Neural cell (in vitro differentiated cells): Measurements from ENCODE around the gene DND1. TPM values are rescaled to one million over a fixed set of nuclear protein-coding genes. Genes with fewer than 3 reads are reported as not detected.

ENCODE experiments used
- H2AFZ ChIP-seq: fragments of 200-600, 300-800 bp; sonication (generic), shearing (Covaris generic); 2 replicates; pipeline ENCODE4 v1.6.0; 2014; ENCODE audit warnings: low read depth, mild to moderate bottlenecking, antibody characterized with exemption, low read length, moderate library complexity
- H3F3A ChIP-seq: fragments of 200-600 bp; shearing (Covaris generic); 2 replicates; pipeline ENCODE4 v1.6.1; 2016; ENCODE audit warnings: mild to moderate bottlenecking, moderate library complexity, mixed read lengths, antibody characterized with exemption, low read length; ENCODE audit not compliant: insufficient read depth, poor library complexity, severe bottlenecking
- H3K27ac ChIP-seq: fragments of 200-600, 300-800 bp; sonication (generic), shearing (Covaris generic); 2 replicates; pipeline ENCODE4 v1.5.1; 2014; ENCODE audit warnings: mild to moderate bottlenecking, low read length, moderate library complexity
- H3K27me3 ChIP-seq: fragments of 300-800, 200-600 bp; sonication (generic), shearing (Covaris generic); 2 replicates; pipeline ENCODE4 v1.6.0; 2014; ENCODE audit warnings: mild to moderate bottlenecking, low read depth, low read length, moderate library complexity; ENCODE audit not compliant: insufficient read depth
- H3K36me3 ChIP-seq: fragments of 300-800, 200-600 bp; sonication (generic), shearing (Covaris generic); 2 replicates; pipeline ENCODE4 v1.5.1; 2014; ENCODE audit warnings: mild to moderate bottlenecking, antibody characterized with exemption, low read length, moderate library complexity; ENCODE audit not compliant: insufficient read depth
- H3K4me2 ChIP-seq: fragments of 300-800, 200-600 bp; sonication (generic), shearing (Covaris generic); 2 replicates; pipeline ENCODE4 v1.6.0; 2014; ENCODE audit warnings: mild to moderate bottlenecking, low read length
- H3K4me3 ChIP-seq: fragments of 300-800, 200-600 bp; sonication (generic), shearing (Covaris generic); 2 replicates; pipeline ENCODE4 v1.5.1; 2014; ENCODE audit warnings: mild to moderate bottlenecking, low read length, moderate library complexity
- H3K79me2 ChIP-seq: fragments of 200-600 bp; shearing (Covaris generic); replicated peaks from 2 replicates; pipeline ENCODE4 v1.6.0; 2014; ENCODE audit warnings: mild to moderate bottlenecking, low read length, moderate library complexity; ENCODE audit not compliant: insufficient read depth
- H3K9ac ChIP-seq: fragments of 300-800, 200-600 bp; sonication (generic), shearing (Covaris generic); 2 replicates; pipeline ENCODE4 v1.6.1; 2016; ENCODE audit warnings: mild to moderate bottlenecking, low read length, mixed read lengths
- H3K9me2 ChIP-seq: fragments of 200-600 bp; shearing (Covaris generic); 2 replicates; pipeline ENCODE4 v1.6.1; 2016; ENCODE audit warnings: mild to moderate bottlenecking, low read length, mixed read lengths; ENCODE audit not compliant: insufficient read depth
- H3K9me3 ChIP-seq: fragments of 200-600, 300-800 bp; sonication (generic), shearing (Covaris generic); 2 replicates; pipeline ENCODE4 v1.6.1; 2016; ENCODE audit warnings: mild to moderate bottlenecking, mixed run types, low read length, moderate library complexity, mixed read lengths
- H4K20me1 ChIP-seq: fragments of 200-600 bp; shearing (Covaris generic); 2 replicates; pipeline ENCODE4 v1.6.1; 2016; ENCODE audit warnings: mild to moderate bottlenecking, mixed run types; ENCODE audit not compliant: insufficient read depth
- EP300 ChIP-seq: fragments of 450-650 bp; conservative IDR thresholded peaks from 2 replicates; pipeline ENCODE4 v1.6.1; 2014; ENCODE audit warnings: antibody characterized with exemption, mild to moderate bottlenecking, moderate library complexity; ENCODE audit not compliant: poor library complexity, severe bottlenecking
- EZH2 ChIP-seq: fragments of 200-600, 300-800 bp; shearing (Covaris generic), sonication (generic); IDR thresholded peaks from 2 replicates; pipeline ENCODE4 v1.6.1; 2014; ENCODE audit warnings: antibody characterized with exemption, low read length, borderline replicate concordance, mild to moderate bottlenecking; ENCODE audit not compliant: insufficient read depth, poor library complexity, severe bottlenecking
- MXI1 ChIP-seq: fragments of 450-650 bp; conservative IDR thresholded peaks from 2 replicates; pipeline ENCODE4 v1.6.1; 2014; ENCODE audit warnings: antibody characterized with exemption, mild to moderate bottlenecking; ENCODE audit not compliant: poor library complexity, severe bottlenecking
- POLR2AphosphoS5 ChIP-seq: IDR thresholded peaks from 2 replicates; pipeline ENCODE4 v1.6.1; 2012
- RAD21 ChIP-seq: fragments of 450-650 bp; conservative IDR thresholded peaks from 2 replicates; pipeline ENCODE4 v1.6.1; 2014; ENCODE audit warnings: antibody characterized with exemption, mild to moderate bottlenecking, moderate library complexity
- REST ChIP-seq: IDR thresholded peaks from 2 replicates; pipeline ENCODE4 v1.6.1; 2012; ENCODE audit warnings: borderline replicate concordance
- SMC3 ChIP-seq: fragments of 450-650 bp; conservative IDR thresholded peaks from 2 replicates; pipeline ENCODE4 v1.6.1; 2014; ENCODE audit warnings: antibody characterized with exemption, mild to moderate bottlenecking, moderate library complexity; ENCODE audit not compliant: poor library complexity
- TAF1 ChIP-seq: IDR thresholded peaks from 2 replicates; pipeline ENCODE4 v1.6.1; 2012; ENCODE audit warnings: low read depth
- polyA plus RNA-seq: library from polyadenylated mRNA; depleted of rRNA; stranded (reverse); fragments of >200 nt; gene quantifications from 2 replicates; pipeline ENCODE4 v1.2.3, GENCODE V29; 2014
- TF ChIP-seq, protein P1 (sequence below): fragments of 450-650 bp; IDR thresholded peaks from 2 replicates; pipeline ENCODE4 v1.5.1; 2014; ENCODE audit warnings: antibody characterized with exemption, mild to moderate bottlenecking, moderate library complexity; ENCODE audit not compliant: poor library complexity, severe bottlenecking

Gene DND1
- polyA plus RNA-seq, 1 donor from 2014 or later, result 4.4 TPM

GRCh38 chr5:140690376-140690932 lies 17.1 kb upstream of the DND1 start:
- TF ChIP-seq RAD21 (no peak), EZH2 (no peak), SMC3 (no peak)
- peak overlapping the region; percentile 79 for H3K4me3 ChIP-seq
- H4K20me1 ChIP-seq, result no peaks in the 10 kb centered on the region
- peaks cover 25% of the 10 kb centered on the region for H3K79me2 ChIP-seq
- H2AFZ ChIP-seq, result peak overlapping the region; percentile 74
- H3K36me3 ChIP-seq, result peaks cover 4% of the 10 kb centered on the region
- H3K9me2 ChIP-seq, result no peaks in the 10 kb centered on the region
- H3K27me3 ChIP-seq, result no peaks in the 10 kb centered on the region
- H3F3A ChIP-seq, result no peaks in the 10 kb centered on the region
- H3K4me2 ChIP-seq, result peak overlapping the region; percentile 82
- H3K27ac ChIP-seq, result peak overlapping the region; percentile 86
- H3K9ac ChIP-seq, result peak overlapping the region; percentile 86
- H3K9me3 ChIP-seq, result no peaks in the 10 kb centered on the region

DNA sequence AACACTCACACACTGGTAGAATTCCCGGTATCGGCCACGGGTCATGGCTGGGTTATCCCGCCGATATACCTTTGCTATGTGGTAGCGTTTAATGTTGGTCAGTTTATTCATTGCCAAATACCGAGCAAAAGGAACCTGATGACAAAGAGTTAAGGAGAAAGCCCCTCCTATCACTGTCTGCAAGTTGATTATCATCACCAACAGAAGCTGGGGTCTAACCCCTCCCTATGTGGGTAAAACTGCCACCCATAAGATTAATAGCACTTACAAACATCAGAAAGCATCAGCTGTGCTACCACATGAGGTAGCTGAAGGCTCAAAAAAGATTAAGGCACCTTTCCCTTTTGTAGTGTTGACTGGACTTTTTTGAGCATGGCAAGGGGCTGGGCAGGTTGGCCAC lies 5.6 kb upstream of the DND1 start:
- Histone ChIP-seq H3K79me2 (no peaks in the 10 kb centered on the region), H3K4me2 (no peak overlapping the region), H3K27me3 (no peaks in the 10 kb centered on the region), H3K9ac (no peak overlapping the region), H3K9me3 (no peaks in the 10 kb centered on the region), H2AFZ (no peak overlapping the region), H4K20me1 (no peaks in the 10 kb centered on the region), H3K4me3 (no peak overlapping the region), H3K9me2 (no peaks in the 10 kb centered on the region), H3K27ac (no peak overlapping the region), H3K36me3 (peaks cover 20% of the 10 kb centered on the region), H3F3A (no peaks in the 10 kb centered on the region)
- no peak for TF ChIP-seq TAF1
- TF ChIP-seq MXI1, result no peak
- TF ChIP-seq RAD21, result no peak

DNA sequence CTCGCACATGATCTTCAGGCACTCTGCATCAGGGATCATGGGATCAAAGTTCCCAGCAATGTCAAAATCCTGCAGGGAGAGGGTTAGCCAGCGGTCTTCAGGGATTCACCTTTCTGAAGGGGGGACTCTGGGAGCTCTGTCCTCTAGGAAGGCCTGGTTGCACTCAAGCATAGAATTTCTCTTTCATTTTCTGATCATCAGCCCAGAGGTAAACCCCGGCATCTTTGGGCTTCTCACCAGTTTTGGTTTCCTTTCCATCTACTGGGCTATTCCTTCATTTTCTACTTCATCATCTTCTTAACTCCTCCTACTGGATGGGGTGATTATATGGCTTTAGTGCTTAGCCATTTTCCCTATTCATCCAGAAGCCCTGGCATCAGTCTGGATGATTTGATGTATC lies 4.6 kb upstream of the DND1 start:
- no peaks in the 10 kb centered on the region for H3K79me2 ChIP-seq
- H3K4me3 ChIP-seq, result no peak overlapping the region
- H3K27ac ChIP-seq, result no peak overlapping the region
- no peaks in the 10 kb centered on the region for H3K9me2 ChIP-seq
- H4K20me1 ChIP-seq, result no peaks in the 10 kb centered on the region
- no peak overlapping the region for H2AFZ ChIP-seq
- no peaks in the 10 kb centered on the region for H3K9me3 ChIP-seq
- H3K9ac ChIP-seq, result no peak overlapping the region
- peaks cover 20% of the 10 kb centered on the region for H3K36me3 ChIP-seq
- H3K4me2 ChIP-seq, result no peak overlapping the region
- H3F3A ChIP-seq, result no peaks in the 10 kb centered on the region
- H3K27me3 ChIP-seq, result no peaks in the 10 kb centered on the region
- TF ChIP-seq SMC3, result no peak
- no peak for TF ChIP-seq RAD21
- TF ChIP-seq MXI1, result no peak
- TF ChIP-seq, protein P1, sequence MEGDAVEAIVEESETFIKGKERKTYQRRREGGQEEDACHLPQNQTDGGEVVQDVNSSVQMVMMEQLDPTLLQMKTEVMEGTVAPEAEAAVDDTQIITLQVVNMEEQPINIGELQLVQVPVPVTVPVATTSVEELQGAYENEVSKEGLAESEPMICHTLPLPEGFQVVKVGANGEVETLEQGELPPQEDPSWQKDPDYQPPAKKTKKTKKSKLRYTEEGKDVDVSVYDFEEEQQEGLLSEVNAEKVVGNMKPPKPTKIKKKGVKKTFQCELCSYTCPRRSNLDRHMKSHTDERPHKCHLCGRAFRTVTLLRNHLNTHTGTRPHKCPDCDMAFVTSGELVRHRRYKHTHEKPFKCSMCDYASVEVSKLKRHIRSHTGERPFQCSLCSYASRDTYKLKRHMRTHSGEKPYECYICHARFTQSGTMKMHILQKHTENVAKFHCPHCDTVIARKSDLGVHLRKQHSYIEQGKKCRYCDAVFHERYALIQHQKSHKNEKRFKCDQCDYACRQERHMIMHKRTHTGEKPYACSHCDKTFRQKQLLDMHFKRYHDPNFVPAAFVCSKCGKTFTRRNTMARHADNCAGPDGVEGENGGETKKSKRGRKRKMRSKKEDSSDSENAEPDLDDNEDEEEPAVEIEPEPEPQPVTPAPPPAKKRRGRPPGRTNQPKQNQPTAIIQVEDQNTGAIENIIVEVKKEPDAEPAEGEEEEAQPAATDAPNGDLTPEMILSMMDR, result no peak
- TF ChIP-seq POLR2AphosphoS5, result no peak
- TF ChIP-seq TAF1, result no peak
- no peak for TF ChIP-seq EP300
- TF ChIP-seq REST, result no peak
- no peak for TF ChIP-seq EZH2
